GM18517 (cell line): Measurements from ENCODE around the gene KCNK2.

Source experiments
- ATAC-seq: cut with Tn5 transposase; IDR thresholded peaks from one replicate; pipeline ENCODE4 v1.9.1; 2021; ENCODE audit warnings: mild to moderate bottlenecking, moderate library complexity; ENCODE audit not compliant: unreplicated experiment

Gene KCNK2

GRCh38 chr1:215094381-215094780 lies 11.8 kb downstream of the KCNK2 start:
- ATAC-seq: no peak

GRCh38 chr1:215095524-215095923 lies 13.0 kb downstream of the KCNK2 start:
- no peak for ATAC-seq

DNA sequence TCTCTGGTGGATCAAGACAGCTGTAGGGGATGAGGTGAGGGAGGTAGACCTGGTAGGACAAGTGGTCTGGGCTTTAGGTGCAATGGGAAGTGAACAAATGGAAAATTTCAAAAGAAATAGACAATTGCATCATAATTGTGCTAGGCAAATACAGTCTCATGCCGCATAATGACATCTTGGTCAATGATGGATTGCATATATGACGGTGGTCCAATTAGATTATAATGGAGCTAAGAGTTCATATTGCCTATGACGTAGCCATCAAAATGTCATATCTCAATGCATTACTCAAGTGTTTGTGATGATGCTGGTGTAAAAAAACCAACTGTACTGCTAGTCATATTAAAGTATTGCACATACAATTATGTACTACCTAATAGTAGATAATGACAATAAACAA lies 19.0 kb downstream of the KCNK2 start:
- no peak for ATAC-seq

GRCh38 chr1:215104283-215104682 lies 21.7 kb downstream of the KCNK2 start:
- ATAC-seq: no peak

DNA sequence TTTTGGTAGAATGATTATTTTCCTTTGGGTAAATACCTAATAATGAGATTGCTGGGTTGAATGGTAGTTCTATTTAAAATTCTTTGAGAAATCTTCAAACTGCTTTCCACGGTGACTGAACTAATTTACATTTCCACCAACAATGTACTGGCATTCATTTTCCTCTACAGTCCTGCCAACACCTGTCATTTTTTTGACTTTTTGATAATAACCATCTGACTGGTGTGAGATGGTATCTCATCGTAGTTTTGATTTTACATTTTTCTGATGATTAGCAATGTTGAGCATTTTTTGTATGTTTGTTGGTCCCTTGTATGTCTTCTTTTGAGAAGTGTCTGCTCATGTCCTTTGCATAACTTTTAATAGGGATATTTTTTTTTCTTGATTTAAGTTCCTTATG lies 23.5 kb downstream of the KCNK2 start:
- no peak for ATAC-seq

DNA sequence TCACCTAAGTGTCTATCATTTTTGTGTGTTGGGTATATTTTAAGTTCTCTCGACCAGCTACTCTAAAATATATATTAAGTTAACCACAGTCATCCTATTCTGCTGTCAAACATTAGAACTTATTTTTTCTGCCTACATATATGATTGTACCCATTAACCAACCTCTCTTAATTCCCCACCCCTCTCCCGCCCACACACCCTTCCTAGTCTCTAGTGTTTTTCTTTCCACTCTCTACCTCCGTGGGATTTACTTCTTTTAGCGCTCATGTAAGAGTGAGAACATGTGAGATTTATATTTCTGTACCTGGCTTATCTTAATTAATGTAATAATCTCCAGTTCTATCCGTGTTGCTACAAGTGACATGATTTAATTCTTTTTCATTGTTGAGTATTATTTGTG lies 26.6 kb downstream of the KCNK2 start:
- no peak for ATAC-seq

GRCh38 chr1:215111916-215112315 lies 29.4 kb downstream of the KCNK2 start:
- ATAC-seq: no peak

DNA sequence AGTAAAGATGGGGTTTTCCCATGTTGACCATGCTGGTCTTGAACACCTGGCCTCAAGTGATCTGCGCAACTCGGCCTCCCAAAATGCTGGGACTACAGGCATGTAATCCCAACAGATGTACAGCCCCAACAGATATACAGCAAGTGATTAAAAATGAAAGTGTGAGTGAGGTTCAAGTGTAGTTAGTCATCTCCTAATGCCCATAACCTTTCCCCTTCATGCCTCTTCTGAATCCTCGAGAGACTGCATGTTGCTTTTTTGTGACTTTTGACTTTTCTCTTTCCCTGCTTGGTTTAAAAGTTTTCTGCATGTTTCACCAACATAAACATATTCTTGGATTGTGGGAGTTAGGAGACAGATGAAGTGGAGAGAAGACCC lies 31.2 kb downstream of the KCNK2 start:
- no peak for ATAC-seq

GRCh38 chr1:215114154-215114933 lies 31.8 kb downstream of the KCNK2 start:
- no peak for ATAC-seq

- no peak for ATAC-seq
Observed at GRCh38 chr1:215115760-215116159, 33.2 kb downstream of the KCNK2 start.

- no peak for ATAC-seq
Observed at GRCh38 chr1:215118081-215118480, 35.5 kb downstream of the KCNK2 start.

DNA sequence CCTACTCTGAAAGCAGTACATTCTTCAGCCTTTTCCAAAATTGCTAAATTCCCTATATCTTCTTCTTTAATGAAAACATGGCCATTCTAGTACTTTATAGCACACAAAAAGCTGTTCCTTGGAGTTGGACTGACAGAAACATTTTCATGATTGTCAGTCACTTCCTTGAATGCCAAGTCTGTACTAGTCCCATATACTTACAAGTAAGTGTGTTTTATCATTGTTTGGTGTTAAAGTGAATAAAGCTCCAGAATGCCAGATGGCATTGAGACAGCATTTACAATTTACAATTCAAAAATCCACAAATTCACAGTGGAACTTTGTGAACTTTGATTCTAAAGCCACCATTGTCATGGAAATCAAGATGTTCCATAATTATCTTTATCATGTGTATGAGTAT lies 36.5 kb downstream of the KCNK2 start:
- ATAC-seq: no peak

DNA sequence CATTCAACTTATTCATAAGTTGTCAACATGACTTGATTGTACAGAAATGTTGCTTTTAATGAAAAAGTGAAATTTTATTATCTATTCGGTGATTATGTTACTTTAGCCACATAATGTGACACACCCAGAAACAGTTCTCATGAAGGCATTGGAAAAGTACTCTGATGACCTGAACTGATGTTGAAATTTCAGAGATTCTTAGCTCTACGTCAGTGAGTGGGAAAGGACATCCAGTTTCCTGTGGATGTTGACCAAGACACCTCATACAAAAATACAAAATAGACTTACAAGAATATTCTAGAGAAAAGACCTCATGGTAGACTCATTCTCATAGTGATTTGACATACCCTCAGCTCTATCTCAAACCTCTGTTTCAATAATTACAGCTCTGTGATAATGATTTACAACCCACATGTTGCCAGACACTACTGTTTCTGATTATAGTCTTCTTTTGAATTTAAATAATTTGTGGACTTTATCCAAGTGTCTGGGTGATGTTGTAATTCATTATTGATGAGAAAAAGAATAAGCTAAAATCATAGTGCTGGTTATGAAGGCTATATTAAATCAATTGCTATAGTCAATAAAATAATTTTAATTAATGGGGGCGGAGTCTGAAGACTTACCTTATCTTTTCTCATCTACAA lies 37.3 kb downstream of the KCNK2 start:
- no peak for ATAC-seq

DNA sequence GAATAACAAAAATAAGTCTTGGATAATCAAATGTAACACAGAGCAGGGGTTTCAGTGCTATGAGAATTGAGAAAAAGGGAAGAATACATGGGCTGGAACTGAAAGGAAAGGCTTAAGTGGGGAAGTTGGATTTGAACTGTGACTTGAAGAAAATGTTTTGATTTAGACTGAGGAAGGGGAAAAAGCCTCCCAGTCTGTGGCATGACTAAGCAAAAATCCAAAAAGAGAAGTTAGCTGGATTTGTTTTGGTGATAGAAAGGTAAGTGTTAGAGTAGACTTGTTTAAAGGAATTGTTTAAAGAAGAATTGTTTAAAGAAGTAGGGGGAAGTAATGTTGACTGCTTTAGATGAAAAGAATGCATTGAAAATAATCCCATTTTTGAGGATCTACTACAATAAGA lies 46.0 kb downstream of the KCNK2 start:
- no peak for ATAC-seq

DNA sequence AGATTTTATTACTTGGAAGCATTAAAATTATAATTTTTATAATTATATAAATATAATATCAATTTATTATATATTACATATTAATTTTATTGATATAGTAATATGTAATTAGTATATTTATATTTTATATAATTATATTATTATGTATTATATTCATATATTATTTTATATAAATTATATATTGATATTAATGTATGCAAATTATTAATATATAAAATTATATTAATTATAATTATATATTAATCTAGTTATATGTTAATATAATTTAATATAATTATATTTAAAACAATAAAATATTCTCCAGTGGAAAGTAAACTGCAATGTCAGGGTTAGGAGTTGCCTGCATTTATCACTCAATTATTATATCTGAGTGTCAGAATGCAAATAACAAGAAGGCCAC lies 48.8 kb downstream of the KCNK2 start:
- no peak for ATAC-seq

- no peak for ATAC-seq
Observed at GRCh38 chr1:215132156-215132555, 49.6 kb downstream of the KCNK2 start.

DNA sequence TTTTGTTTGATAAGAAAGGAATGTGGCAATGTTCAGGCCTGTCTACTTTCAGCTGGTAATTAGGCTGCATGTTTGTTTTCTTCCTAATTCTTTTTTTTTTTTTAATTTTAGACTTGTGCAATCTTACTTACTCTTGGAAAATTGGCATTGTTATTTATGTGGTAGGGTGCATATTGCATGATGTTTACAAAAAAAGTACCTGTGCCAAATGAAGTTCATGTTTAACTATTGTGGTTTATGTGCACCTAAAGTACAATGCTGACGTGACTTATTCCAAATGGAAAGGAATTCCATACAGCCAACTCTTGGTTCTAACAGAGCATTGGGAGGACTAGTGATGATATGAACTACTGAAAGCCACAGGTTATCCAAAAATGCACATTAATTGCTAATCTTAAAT lies 51.0 kb downstream of the KCNK2 start:
- no peak for ATAC-seq

- no peak for ATAC-seq
Observed at GRCh38 chr1:215137985-215138384, 55.4 kb downstream of the KCNK2 start.

- no peak for ATAC-seq
Observed at GRCh38 chr1:215140135-215140534, 57.6 kb downstream of the KCNK2 start.

- ATAC-seq: no peak
Observed at GRCh38 chr1:215141460-215141859, 58.9 kb downstream of the KCNK2 start.

DNA sequence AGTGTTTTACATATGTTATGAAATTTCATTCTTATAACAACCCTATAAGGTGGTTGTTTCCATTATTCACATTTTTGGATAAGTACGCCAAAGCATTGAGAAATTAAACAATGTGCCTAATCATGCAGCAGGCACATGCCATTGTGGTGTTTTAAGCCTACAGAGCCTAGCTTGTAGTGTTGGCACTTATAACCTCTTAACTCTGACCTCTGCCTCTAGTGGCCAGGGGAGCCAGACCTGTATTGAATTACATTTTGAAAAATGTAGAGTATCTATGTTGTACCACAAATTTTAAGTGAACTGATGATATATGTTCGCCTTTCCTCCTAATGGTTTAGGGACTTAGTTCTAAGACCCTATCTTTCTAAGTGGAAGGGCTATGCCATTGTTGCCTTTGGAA lies 61.0 kb downstream of the KCNK2 start:
- ATAC-seq: no peak

GRCh38 chr1:215146240-215146975 lies 63.9 kb downstream of the KCNK2 start:
- no peak for ATAC-seq
